ENCODE results near the gene RCCD1. TPM values are rescaled to one million over a fixed set of nuclear protein-coding genes. Genes with fewer than 3 reads are reported as not detected.

Gene RCCD1
- total RNA-seq, 2 donors from 2014 or later = 19.8 to 20.9 TPM

DNA sequence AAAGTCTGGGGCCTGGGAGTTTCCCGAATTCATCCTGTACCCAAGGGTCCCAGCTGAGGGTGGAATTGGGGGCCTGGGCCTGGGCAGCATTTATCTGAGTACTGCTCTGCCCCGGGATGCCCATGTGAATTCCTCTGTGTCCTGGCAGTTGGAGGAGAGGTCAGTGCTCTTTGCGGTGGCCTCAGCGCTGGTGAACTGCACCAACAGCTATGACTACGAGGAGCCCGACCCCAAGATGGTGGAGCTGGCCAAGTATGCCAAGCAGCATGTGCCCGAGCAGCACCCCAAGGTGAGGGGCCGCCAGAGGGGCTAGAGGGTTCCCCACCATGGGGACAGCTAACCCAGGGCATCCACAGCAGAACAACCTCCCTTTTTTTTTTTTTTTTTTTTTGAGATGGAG, 6.2 kb upstream of the RCCD1 start:
- Mint-ChIP-seq H3K4me1 (no peaks in the 10 kb centered on the region), H3K4me3 (no peak overlapping the region), H3K36me3 (ENCODE audit: low read depth) (peaks cover 66% of the 10 kb centered on the region), H3K27ac (no peak overlapping the region), H3K27me3 (ENCODE audit: insufficient read depth) (no peaks in the 10 kb centered on the region), H3K9me3 (no peaks in the 10 kb centered on the region)
- Histone ChIP-seq H3K36me3 (ENCODE audit: control insufficient read depth, insufficient read depth, low read length) (peaks cover 66% of the 10 kb centered on the region), H3K27ac (ENCODE audit: low read depth, low read length) (no peak overlapping the region), H3K27me3 (ENCODE audit: control insufficient read depth, insufficient read depth, low read length, poor library complexity, severe bottlenecking) (no peaks in the 10 kb centered on the region), H3K9ac (ENCODE audit: extremely low read depth, low read length, poor library complexity, severe bottlenecking) (no peak overlapping the region), H3K4me3 (ENCODE audit: low read length) (no peak overlapping the region), H3K9me3 (ENCODE audit: control insufficient read depth, low read length) (no peaks in the 10 kb centered on the region), H3K4me1 (ENCODE audit: control insufficient read depth, insufficient read depth, low read length) (no peaks in the 10 kb centered on the region)
- TF ChIP-seq, protein P1, sequence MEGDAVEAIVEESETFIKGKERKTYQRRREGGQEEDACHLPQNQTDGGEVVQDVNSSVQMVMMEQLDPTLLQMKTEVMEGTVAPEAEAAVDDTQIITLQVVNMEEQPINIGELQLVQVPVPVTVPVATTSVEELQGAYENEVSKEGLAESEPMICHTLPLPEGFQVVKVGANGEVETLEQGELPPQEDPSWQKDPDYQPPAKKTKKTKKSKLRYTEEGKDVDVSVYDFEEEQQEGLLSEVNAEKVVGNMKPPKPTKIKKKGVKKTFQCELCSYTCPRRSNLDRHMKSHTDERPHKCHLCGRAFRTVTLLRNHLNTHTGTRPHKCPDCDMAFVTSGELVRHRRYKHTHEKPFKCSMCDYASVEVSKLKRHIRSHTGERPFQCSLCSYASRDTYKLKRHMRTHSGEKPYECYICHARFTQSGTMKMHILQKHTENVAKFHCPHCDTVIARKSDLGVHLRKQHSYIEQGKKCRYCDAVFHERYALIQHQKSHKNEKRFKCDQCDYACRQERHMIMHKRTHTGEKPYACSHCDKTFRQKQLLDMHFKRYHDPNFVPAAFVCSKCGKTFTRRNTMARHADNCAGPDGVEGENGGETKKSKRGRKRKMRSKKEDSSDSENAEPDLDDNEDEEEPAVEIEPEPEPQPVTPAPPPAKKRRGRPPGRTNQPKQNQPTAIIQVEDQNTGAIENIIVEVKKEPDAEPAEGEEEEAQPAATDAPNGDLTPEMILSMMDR (conservative IDR thresholded peaks at IDR 0.05) = no peak
- 91 to 93% methylated on average over 4 to 8 of the region's 8 CpGs for WGBS, 2 experiments (ENCODE audit: insufficient coverage in 1 of 2, insufficient read length in 1 of 2)
- DNase-seq = no peak

DNA sequence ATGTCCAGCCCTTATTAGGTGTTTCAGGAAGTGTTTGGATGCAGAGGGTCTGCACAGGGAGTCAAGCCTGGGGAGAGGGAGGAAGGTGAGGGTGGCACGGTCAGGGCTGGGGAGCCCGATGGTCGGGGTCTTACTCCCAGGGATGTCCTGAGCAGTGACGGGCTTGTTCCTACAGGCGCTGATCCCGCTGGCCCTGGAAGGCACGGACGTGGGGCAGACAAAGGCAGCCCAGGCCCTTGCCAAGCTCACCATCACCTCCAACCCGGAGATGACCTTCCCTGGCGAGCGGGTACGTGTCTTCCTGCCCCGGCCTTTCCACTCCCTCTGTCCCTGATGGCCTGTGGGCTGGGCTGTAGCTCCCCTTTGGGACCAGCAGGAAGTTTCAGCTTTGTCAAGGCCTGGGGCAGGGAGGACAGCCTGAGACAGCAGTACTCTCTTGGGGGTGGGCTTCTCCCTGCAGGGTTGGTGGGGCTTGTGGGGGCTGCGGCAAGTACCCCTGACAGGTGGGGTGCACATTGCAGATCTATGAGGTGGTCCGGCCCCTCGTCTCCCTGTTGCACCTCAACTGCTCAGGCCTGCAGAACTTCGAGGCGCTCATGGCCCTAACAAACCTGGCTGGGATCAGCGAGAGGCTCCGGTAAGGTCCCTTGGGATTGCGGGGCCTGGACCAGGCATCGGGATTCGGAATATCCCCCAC, 4.6 kb upstream of the RCCD1 start:
- H3K4me1 Mint-ChIP-seq = no peaks in the 10 kb centered on the region
- Histone ChIP-seq H3K27me3 (ENCODE audit: control insufficient read depth, insufficient read depth, low read length, poor library complexity, severe bottlenecking) (no peaks in the 10 kb centered on the region), H3K4me1 (ENCODE audit: control insufficient read depth, insufficient read depth, low read length) (no peaks in the 10 kb centered on the region), H3K9me3 (ENCODE audit: control insufficient read depth, low read length) (no peaks in the 10 kb centered on the region), H3K27ac (ENCODE audit: low read depth, low read length) (no peak overlapping the region), H3K9ac (ENCODE audit: extremely low read depth, low read length, poor library complexity, severe bottlenecking) (no peak overlapping the region), H3K36me3 (ENCODE audit: control insufficient read depth, insufficient read depth, low read length) (peaks cover 60% of the 10 kb centered on the region), H3K4me3 (ENCODE audit: low read length) (no peak overlapping the region)
- DNase-seq = no peak
- peaks cover 62% of the 10 kb centered on the region for H3K36me3 Mint-ChIP-seq (ENCODE audit: low read depth)
- 94 to 96% methylated on average over 21 to 23 of the region's 23 CpGs for WGBS, 2 experiments (ENCODE audit: insufficient coverage in 1 of 2, insufficient read length in 1 of 2)
- TF ChIP-seq, protein P1 (conservative IDR thresholded peaks at IDR 0.05) = no peak
- no peaks in the 10 kb centered on the region for H3K9me3 Mint-ChIP-seq
- H3K27me3 Mint-ChIP-seq (ENCODE audit: insufficient read depth) = no peaks in the 10 kb centered on the region
- no peak overlapping the region for H3K4me3 Mint-ChIP-seq
- H3K27ac Mint-ChIP-seq = no peak overlapping the region

DNA sequence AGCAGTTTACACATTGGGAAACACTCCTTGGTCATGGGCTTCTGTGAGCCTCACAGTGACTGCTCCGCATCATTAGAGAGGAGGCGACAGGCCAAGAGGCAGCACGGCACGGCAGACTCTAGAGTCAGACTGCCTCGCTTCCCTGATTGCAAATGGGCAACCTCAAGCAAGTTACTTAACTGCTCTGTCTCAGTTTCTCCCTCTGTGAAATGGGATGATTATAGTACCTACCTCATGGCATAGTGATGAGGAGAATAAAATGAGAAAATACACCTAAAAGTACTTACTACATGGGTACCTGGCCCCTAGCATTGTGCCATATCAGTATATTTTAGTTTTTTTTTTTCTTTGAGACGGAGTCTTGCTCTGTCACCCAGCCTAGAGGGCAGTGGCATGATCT, 4.0 kb upstream of the RCCD1 start:
- Histone ChIP-seq H3K27me3 (ENCODE audit: control insufficient read depth, insufficient read depth, low read length, poor library complexity, severe bottlenecking) (no peaks in the 10 kb centered on the region), H3K4me1 (ENCODE audit: control insufficient read depth, insufficient read depth, low read length) (no peaks in the 10 kb centered on the region), H3K9ac (ENCODE audit: extremely low read depth, low read length, poor library complexity, severe bottlenecking) (no peak overlapping the region), H3K4me3 (ENCODE audit: low read length) (no peak overlapping the region), H3K27ac (ENCODE audit: low read depth, low read length) (no peak overlapping the region), H3K36me3 (ENCODE audit: control insufficient read depth, insufficient read depth, low read length) (peaks cover 59% of the 10 kb centered on the region), H3K9me3 (ENCODE audit: control insufficient read depth, low read length) (no peaks in the 10 kb centered on the region)
- TF ChIP-seq, protein P1 (conservative IDR thresholded peaks at IDR 0.05) = no peak
- Mint-ChIP-seq H3K27me3 (ENCODE audit: insufficient read depth) (no peaks in the 10 kb centered on the region), H3K4me1 (no peaks in the 10 kb centered on the region), H3K36me3 (ENCODE audit: low read depth) (peaks cover 61% of the 10 kb centered on the region), H3K9me3 (no peaks in the 10 kb centered on the region), H3K27ac (no peak overlapping the region), H3K4me3 (no peak overlapping the region)
- 94% methylated on average over 6 of the region's 6 CpGs for WGBS, 2 experiments (ENCODE audit: insufficient coverage in 1 of 2, insufficient read length in 1 of 2)
- DNase-seq = no peak
